H1 (cell line): ENCODE measurements around the gene GLUL. TPM values are rescaled to one million over a fixed set of nuclear protein-coding genes. Genes with fewer than 3 reads are reported as not detected.

Experiments
- CTCF ChIA-PET: fragments of 300-600 bp; sonication (Branson Sonifier 250); formaldehyde crosslinking; loops from one replicate; lab custom pipeline; 2021; ENCODE audit not compliant: partially characterized antibody; lab: Charles Lee
- POLR2A ChIA-PET: fragments of 300-600 bp; sonication (Branson Sonifier 250); formaldehyde crosslinking; loops from one replicate; lab custom pipeline; 2021; ENCODE audit warnings: inconsistent platforms; ENCODE audit not compliant: partially characterized antibody; lab: Charles Lee
- DNase-seq, 2 experiments: peaks; one replicate each; pipeline versions ENCODE4 v3.0.0 to v3.0.0-alpha.2; 2010 to 2022; ENCODE audit warnings: low spot score in 2 of 2, low read depth in 1 of 2, mixed read lengths in 1 of 2
- FAIRE-seq: peaks from 2 replicates; lab custom pipeline; 2011; peaks lifted over from hg19 to GRCh38; lab: Jason Lieb, UNC
- H2AFZ ChIP-seq: 2 replicates; pipeline ENCODE4 v1.8.1; 2012; ENCODE audit warnings: low read length, inconsistent platforms
- H2AK5ac ChIP-seq: 2 replicates; pipeline ENCODE4 v1.6.1; 2013; ENCODE audit warnings: low read depth, low read length
- H2BK120ac ChIP-seq: replicated peaks from 2 replicates; pipeline ENCODE3; 2013; ENCODE audit warnings: low read depth, low read length, inconsistent platforms
- H2BK12ac ChIP-seq: 2 replicates; pipeline ENCODE4 v1.6.1; 2013; ENCODE audit warnings: low read depth, low read length
- H2BK15ac ChIP-seq: 2 replicates; pipeline ENCODE4 v1.6.1; 2013; ENCODE audit warnings: low read length
- H2BK20ac ChIP-seq: 2 replicates; pipeline ENCODE4 v1.6.1; 2013; ENCODE audit warnings: low read length
- H2BK5ac ChIP-seq: 2 replicates; pipeline ENCODE4 v1.6.1; 2013; ENCODE audit warnings: low read depth, low read length
- H3K14ac ChIP-seq: 2 replicates; pipeline ENCODE4 v1.6.1; 2013; ENCODE audit warnings: inconsistent platforms; ENCODE audit not compliant: insufficient read length
- H3K18ac ChIP-seq: 2 replicates; pipeline ENCODE4 v1.6.1; 2013; ENCODE audit warnings: low read length; ENCODE audit errors: extremely low read depth
- H3K23ac ChIP-seq: 2 replicates; pipeline ENCODE4 v1.6.1; 2013; ENCODE audit warnings: inconsistent platforms; ENCODE audit not compliant: insufficient read length
- H3K23me2 ChIP-seq: 2 replicates; pipeline ENCODE4 v1.6.1; 2013; ENCODE audit warnings: low read depth, low read length
- H3K27ac ChIP-seq: 2 replicates; pipeline ENCODE4 v1.6.1; 2011; ENCODE audit warnings: low read depth, low read length, inconsistent platforms
- H3K27me3 ChIP-seq, 4 experiments: replicated peaks in 1 of 4; 1 replicate in 1 of 4; 2 replicates in 3 of 4; pipeline versions ENCODE4 v1.6.1 to v1.8.1; 2011 to 2013; ENCODE audit warnings: low read length in 3 of 4, mild to moderate bottlenecking in 3 of 4, inconsistent platforms in 2 of 4, mixed read lengths in 2 of 4, moderate library complexity in 1 of 4; ENCODE audit not compliant: control insufficient read depth in 3 of 4, insufficient read depth in 3 of 4; ENCODE audit errors: extremely low read depth in 1 of 4
- H3K36me3 ChIP-seq, 4 experiments: 2 replicates each; pipeline versions ENCODE4 v1.6.1 to v1.8.1; 2011 to 2013; ENCODE audit warnings: mild to moderate bottlenecking in 4 of 4, low read length in 3 of 4, moderate library complexity in 2 of 4, control low read depth in 1 of 4, inconsistent platforms in 1 of 4; ENCODE audit not compliant: insufficient read depth in 4 of 4, control insufficient read depth in 2 of 4
- H3K4ac ChIP-seq: replicated peaks from 2 replicates; pipeline ENCODE3; 2013; ENCODE audit warnings: low read length, low read depth, mixed read lengths, inconsistent platforms; ENCODE audit not compliant: insufficient read length
- H3K4me1 ChIP-seq, 4 experiments: replicated peaks in 1 of 4; 1 replicate in 1 of 4; 2 replicates in 3 of 4; pipeline versions ENCODE4 v1.6.1 to v1.8.1; 2011 to 2013; ENCODE audit warnings: low read length in 3 of 4, inconsistent platforms in 2 of 4, mixed read lengths in 1 of 4; ENCODE audit not compliant: insufficient read depth in 4 of 4, control insufficient read depth in 3 of 4
- H3K4me2 ChIP-seq, 2 experiments: 2 replicates each; pipeline versions ENCODE4 v1.6.1 to v1.8.1; 2011 to 2013; ENCODE audit warnings: low read depth in 2 of 2, low read length in 2 of 2, control low read depth in 1 of 2, inconsistent platforms in 1 of 2, mild to moderate bottlenecking in 1 of 2; ENCODE audit not compliant: insufficient read depth in 1 of 2
- H3K4me3 ChIP-seq, 4 experiments: fragments of 200-600, 300-600 bp in 1 of 4; sonication (generic), shearing (Covaris generic), sonication (Bioruptor Twin) in 1 of 4; 2 replicates each; pipeline versions ENCODE4 v1.5.1 to v1.8.1; 2011 to 2016; ENCODE audit warnings: low read length in 4 of 4, low read depth in 3 of 4, control low read depth in 2 of 4, inconsistent platforms in 2 of 4, mild to moderate bottlenecking in 2 of 4, mixed read lengths in 1 of 4, moderate library complexity in 1 of 4; ENCODE audit not compliant: insufficient read depth in 2 of 4; ENCODE audit errors: extremely low read depth in 1 of 4
- H3K56ac ChIP-seq: replicated peaks from 2 replicates; pipeline ENCODE3; 2013; ENCODE audit warnings: low read depth, mild to moderate bottlenecking, mixed read lengths, low read length, inconsistent platforms; ENCODE audit not compliant: insufficient read length
- H3K79me1 ChIP-seq: 2 replicates; pipeline ENCODE4 v1.6.1; 2013; ENCODE audit warnings: low read depth, low read length, control low read depth
- H3K79me2 ChIP-seq, 2 experiments: 2 replicates each; pipeline versions ENCODE4 v1.6.1 to v1.8.1; 2012 to 2013; ENCODE audit warnings: low read length in 2 of 2, mild to moderate bottlenecking in 2 of 2, inconsistent platforms in 1 of 2; ENCODE audit not compliant: insufficient read depth in 2 of 2, control insufficient read depth in 1 of 2
- H3K9ac ChIP-seq, 4 experiments: replicated peaks in 1 of 4; 1 replicate in 1 of 4; 2 replicates in 3 of 4; pipeline versions ENCODE4 v1.6.1 to v1.8.1; 2011 to 2013; ENCODE audit warnings: low read depth in 3 of 4, low read length in 3 of 4, control low read depth in 2 of 4, mild to moderate bottlenecking in 2 of 4, moderate library complexity in 2 of 4, inconsistent platforms in 1 of 4; ENCODE audit errors: extremely low read depth in 1 of 4
- H3K9me3 ChIP-seq, 2 experiments: 2 replicates each; pipeline versions ENCODE4 v1.6.1 to v1.8.1; 2012 to 2013; ENCODE audit warnings: mild to moderate bottlenecking in 2 of 2, moderate library complexity in 2 of 2, control low read depth in 1 of 2, inconsistent platforms in 1 of 2, low read depth in 1 of 2, low read length in 1 of 2, mixed read lengths in 1 of 2; ENCODE audit not compliant: insufficient read depth in 2 of 2
- H4K20me1 ChIP-seq, 2 experiments: replicated peaks in 1 of 2; 2 replicates each; pipeline versions ENCODE3 to v1.8.1; 2011 to 2013; ENCODE audit warnings: inconsistent platforms in 2 of 2, low read length in 2 of 2, mild to moderate bottlenecking in 1 of 2; ENCODE audit not compliant: insufficient read depth in 2 of 2, control insufficient read depth in 1 of 2
- H4K5ac ChIP-seq: 2 replicates; pipeline ENCODE4 v1.6.1; 2013; ENCODE audit warnings: low read length, low read depth, mixed read lengths, inconsistent platforms; ENCODE audit not compliant: insufficient read length
- H4K8ac ChIP-seq: 2 replicates; pipeline ENCODE4 v1.8.0; 2013; ENCODE audit warnings: mild to moderate bottlenecking, moderate library complexity, low read length, inconsistent platforms; ENCODE audit not compliant: insufficient read depth; ENCODE audit errors: extremely low read depth
- H4K91ac ChIP-seq: replicated peaks from 2 replicates; pipeline ENCODE3; 2013; ENCODE audit warnings: low read length, mixed read lengths, inconsistent platforms; ENCODE audit not compliant: insufficient read length
- ATF3 ChIP-seq: IDR thresholded peaks from 2 replicates; pipeline ENCODE4 v1.6.1; 2011; ENCODE audit warnings: low read depth, mild to moderate bottlenecking, low read length; ENCODE audit not compliant: insufficient read depth
- CEBPB ChIP-seq: IDR thresholded peaks from 2 replicates; pipeline ENCODE4 v1.6.1; 2012; ENCODE audit warnings: low read depth, low read length
- EGR1 ChIP-seq: IDR thresholded peaks from 2 replicates; pipeline ENCODE4 v1.6.1; 2011; ENCODE audit warnings: low read depth, low read length, borderline replicate concordance
- EZH2 ChIP-seq: fragments of 200-600 bp; sonication (generic); IDR thresholded peaks from 2 replicates; pipeline ENCODE4 v1.7.1; 2012; ENCODE audit warnings: low read depth, mild to moderate bottlenecking, moderate library complexity, low read length, inconsistent platforms; ENCODE audit not compliant: severe bottlenecking
- NANOG ChIP-seq: IDR thresholded peaks from 2 replicates; pipeline ENCODE4 v1.6.1; 2011; ENCODE audit warnings: low read length, low read depth, mild to moderate bottlenecking, inconsistent platforms; ENCODE audit not compliant: insufficient read depth, poor library complexity, severe bottlenecking
- PHF8 ChIP-seq: fragments of 200-600 bp; sonication (generic); conservative IDR thresholded peaks from 2 replicates; pipeline ENCODE4 v1.7.1; 2012; ENCODE audit warnings: low read depth, mild to moderate bottlenecking, inconsistent platforms, low read length, moderate library complexity
- POLR2A ChIP-seq, 2 experiments: IDR thresholded peaks; 1 replicate in 1 of 2; 2 replicates in 1 of 2; pipeline ENCODE4 v1.6.1; 2011; ENCODE audit warnings: low read depth in 2 of 2, low read length in 2 of 2, mild to moderate bottlenecking in 2 of 2; ENCODE audit errors: control extremely low read depth in 1 of 2
- POLR2AphosphoS5 ChIP-seq: IDR thresholded peaks from 2 replicates; pipeline ENCODE4 v1.6.1; 2011; ENCODE audit warnings: low read depth, low read length
- RBBP5 ChIP-seq: IDR thresholded peaks from 2 replicates; pipeline ENCODE4 v1.7.1; 2012; ENCODE audit warnings: low read depth, mild to moderate bottlenecking, inconsistent platforms, low read length, moderate library complexity, borderline replicate concordance
- SP4 ChIP-seq: IDR thresholded peaks from 2 replicates; pipeline ENCODE4 v1.6.1; 2012; ENCODE audit warnings: low read length, inconsistent platforms
- TAF1 ChIP-seq: IDR thresholded peaks from 2 replicates; pipeline ENCODE4 v1.6.1; 2011; ENCODE audit warnings: mild to moderate bottlenecking, low read depth, low read length
- TBP ChIP-seq: IDR thresholded peaks from 2 replicates; pipeline ENCODE4 v1.6.1; 2011; ENCODE audit warnings: low read depth, low read length, improper control_type of control experiment
- ZNF274 ChIP-seq: IDR thresholded peaks from 2 replicates; pipeline ENCODE4 v1.7.0; 2012; ENCODE audit warnings: low read length, borderline replicate concordance; ENCODE audit errors: extremely low read depth
- WGBS, 2 experiments: shearing (Covaris generic) in 1 of 2; methylation state at CpG; one replicate each; pipeline versions ENCODE4 v1.1.6 to v1.1.7; 2013 to 2015; ENCODE audit warnings: low lambda C conversion rate in 2 of 2, mixed read lengths in 2 of 2, inconsistent platforms in 1 of 2, low coverage in 1 of 2, missing lambda C conversion rate in 1 of 2; ENCODE audit not compliant: insufficient replicate concordance in 2 of 2, insufficient coverage in 1 of 2, insufficient read length in 1 of 2; ENCODE audit errors: extremely low coverage in 1 of 2, missing lambda C conversion rate in 1 of 2; 5-methylcytosine and 5-hydroxymethylcytosine counted together
- polyA plus RNA-seq, 7 experiments: library from polyadenylated mRNA; depleted of rRNA in 3 of 7; stranded (reverse) in 5 of 7; unstranded in 2 of 7; fragments of >200 nt in 5 of 7; fragments of 200-250 nt in 2 of 7; gene quantifications; 1 replicate in 5 of 7; 2 replicates in 1 of 7; 4 replicates in 1 of 7; pipeline versions ENCODE4 v1.2.1 to v1.2.3, GENCODE V29; 2011 to 2013; ENCODE audit warnings: missing spikeins in 2 of 7, mixed read lengths in 2 of 7
- total RNA-seq: library from RNA; stranded (reverse); fragmentation: NEBNext Ultra II Directional; extraction: Animal tissue kit (Norgen Biotek cat#: 25700); gene quantifications from 2 replicates; pipeline ENCODE4 v1.2.1, GENCODE V29; 2021

GLUL gene
- total and polyA plus RNA-seq, 2 of the 8 experiments (the other 6 are each of a cell fraction or from before 2014, with no cell fraction given) = 261 to 453 TPM

DNA sequence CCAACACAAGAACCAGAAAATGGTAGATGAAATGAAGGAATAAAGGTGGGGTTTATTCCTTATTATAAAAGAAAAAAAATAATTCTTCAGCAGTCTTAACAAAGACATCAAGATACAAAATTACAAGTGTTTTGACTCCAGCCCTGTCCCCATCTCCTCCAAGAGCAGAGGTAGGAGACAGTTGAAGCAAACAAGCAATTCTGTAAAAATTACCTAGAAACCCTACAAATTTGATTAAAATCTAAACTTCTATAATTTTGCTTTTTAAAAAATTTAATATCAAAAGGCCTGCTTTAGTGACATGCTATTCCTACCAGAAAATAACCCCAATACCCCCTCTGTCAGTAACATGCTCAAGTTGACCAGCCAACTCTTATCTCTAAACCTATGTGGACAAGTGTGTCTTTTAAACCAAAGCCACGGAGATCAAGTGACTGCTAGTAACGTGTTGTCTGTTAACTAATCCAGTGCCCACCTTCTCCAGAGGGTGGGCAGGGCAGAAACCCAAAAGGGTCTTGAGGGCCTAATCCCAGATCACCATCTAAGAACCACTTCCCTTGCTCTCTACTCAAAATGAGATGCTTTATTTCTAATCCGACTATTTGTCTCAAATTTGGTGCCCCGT, 8.4 kb downstream of the GLUL start:
- Histone ChIP-seq H3K36me3 (peaks cover 41 to 68% (median 60%) of the 10 kb centered on the region in 4 experiments), H2BK120ac (no peak overlapping the region), H3K4me3 (no peak overlapping the region), H3K79me1 (peaks cover 6% of the 10 kb centered on the region), H3K4me2 (no peak overlapping the region), H3K79me2 (peaks cover 3 to 25% of the 10 kb centered on the region in 2 experiments), H3K9ac (no peak overlapping the region), H3K23ac (no peak overlapping the region), H3K9me3 (no peaks in the 10 kb centered on the region), H4K91ac (no peak overlapping the region), H2BK5ac (no peak overlapping the region), H4K5ac (no peak overlapping the region), H3K14ac (no peak overlapping the region), H3K56ac (no peak overlapping the region), H3K27ac (no peak overlapping the region), H2BK20ac (no peak overlapping the region), H2BK12ac (no peak overlapping the region), H3K18ac (no peak overlapping the region), H3K23me2 (no peaks in the 10 kb centered on the region), H2BK15ac (no peak overlapping the region), H3K4me1 (no peaks in the 10 kb centered on the region), H3K4ac (no peak overlapping the region), H4K20me1 (peaks cover 20 to 31% of the 10 kb centered on the region in 2 experiments), H2AFZ (no peak overlapping the region), H4K8ac (no peak overlapping the region), H2AK5ac (no peak overlapping the region), H3K27me3 (no peaks in the 10 kb centered on the region)
- ChIA-PET CTCF (interaction anchor here (1.1 to 2.3 kb wide), 2 partner anchors 240 to 298 kb away, joined by 3 to 17 read pairs; no protein-coding TSS in a partner anchor), POLR2A (interaction anchor here (1.0 to 5.0 kb wide), 5 partner anchors 9 to 27 kb away, joined by 3 to 40 read pairs (median 4); partner anchors contain the start of gene GLUL)
- FAIRE-seq = no peak
- DNase-seq = no peak
- 85% methylated on average over 4 of the region's 4 CpGs; no CpG with 5 or more reads in 1 of the 2 experiments for WGBS, 2 experiments
- TF ChIP-seq RBBP5 = no peak
- no peak for TF ChIP-seq ZNF274
- no peak for TF ChIP-seq TAF1
- no peak for TF ChIP-seq TBP
- TF ChIP-seq POLR2AphosphoS5 = peak; percentile 69
- no peak for TF ChIP-seq ATF3
- TF ChIP-seq CEBPB = no peak
- no peak for TF ChIP-seq SP4
- TF ChIP-seq NANOG = no peak
- TF ChIP-seq PHF8 = no peak
- no peak for TF ChIP-seq EGR1
- peak in 1 of 2 experiments; percentile 68; a peak in 1 of 3 replicates for TF ChIP-seq POLR2A (IDR thresholded peaks at IDR 0.05; ENCODE audit: control extremely low read depth in 1 of 2, low read depth in 2 of 2, low read length in 2 of 2)
- TF ChIP-seq EZH2 = no peak
